HG02970 (cell line): ENCODE data around the gene CDX2.

Experiments
- ATAC-seq: cut with Tn5 transposase; IDR thresholded peaks from one replicate; pipeline ENCODE4 v1.9.1; 2021; ENCODE audit warnings: mild to moderate bottlenecking, moderate library complexity, moderate number of reproducible peaks; ENCODE audit not compliant: unreplicated experiment, low FRiP score

Gene CDX2

DNA sequence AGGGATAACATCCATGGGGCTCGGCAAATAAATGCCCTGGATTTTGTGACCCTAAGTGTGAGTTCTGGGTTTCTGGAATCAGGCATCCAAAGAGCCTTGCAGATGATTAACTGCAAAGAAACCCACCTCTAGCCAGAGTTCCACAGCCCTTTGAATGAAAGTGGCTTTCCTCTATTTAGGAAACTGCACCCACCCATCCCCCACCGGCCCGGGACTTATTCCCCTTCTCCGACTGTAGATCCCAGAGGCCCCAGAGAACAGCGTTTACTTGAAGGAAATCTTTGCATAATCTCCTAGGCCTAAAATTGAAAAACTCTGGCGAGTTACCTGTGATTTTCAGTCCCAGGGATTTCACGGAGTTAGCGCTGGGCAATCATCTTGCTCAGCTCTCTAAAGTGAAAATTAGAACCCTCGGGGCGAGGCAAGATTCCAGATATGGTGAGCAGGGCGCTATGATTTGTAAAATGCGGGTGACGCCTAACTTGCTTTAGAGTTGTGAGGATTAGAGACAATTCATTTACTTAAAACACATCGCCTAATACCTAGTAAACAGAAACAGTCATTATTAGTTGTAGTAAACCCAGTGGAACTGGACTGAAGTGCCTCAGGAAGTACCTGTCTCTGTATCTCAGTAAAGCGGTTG, 10.0 kb upstream of the CDX2 start:
- no peak for ATAC-seq

GRCh38 chr13:27978301-27978968, 9.3 kb upstream of the CDX2 start:
- no peak for ATAC-seq

- ATAC-seq: no peak
These were observed 8.6 kb upstream of the CDX2 start for GRCh38 chr13:27977476-27978300.

DNA sequence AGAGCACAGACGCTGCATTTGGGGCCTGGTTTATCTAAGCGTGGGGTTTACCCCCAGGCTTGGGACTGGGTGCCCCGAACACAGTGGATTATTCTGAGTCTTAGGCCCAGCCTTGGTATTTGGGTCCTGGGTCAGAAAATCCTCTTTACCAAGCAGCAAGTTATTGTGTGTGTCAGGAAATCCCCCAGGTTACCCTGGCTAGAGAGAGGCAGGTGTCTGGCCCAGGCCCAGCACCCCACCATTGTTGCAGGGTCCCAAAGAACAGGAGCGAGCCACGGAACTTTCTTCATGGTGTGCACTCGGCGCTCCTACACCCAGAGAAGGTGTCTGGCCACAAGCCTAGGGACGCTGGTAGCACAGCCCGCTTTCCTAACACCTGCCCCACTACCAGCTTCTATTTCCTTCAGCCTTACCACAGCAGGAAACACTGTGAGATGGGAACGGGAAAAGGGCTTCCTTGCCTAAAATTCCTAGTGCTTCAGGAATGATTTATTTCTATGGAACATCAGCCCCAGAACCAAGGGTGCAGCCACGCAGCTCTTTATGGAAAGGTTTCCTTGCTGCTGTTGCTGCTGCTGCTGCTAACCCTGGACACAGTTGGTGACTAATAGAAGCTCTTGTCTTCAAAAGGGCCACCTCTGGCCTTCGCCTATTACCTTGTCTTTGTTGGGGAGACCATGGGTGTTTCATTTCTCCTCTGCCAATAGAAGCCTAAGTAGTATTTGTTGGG, 7.4 kb upstream of the CDX2 start:
- no peak for ATAC-seq

DNA sequence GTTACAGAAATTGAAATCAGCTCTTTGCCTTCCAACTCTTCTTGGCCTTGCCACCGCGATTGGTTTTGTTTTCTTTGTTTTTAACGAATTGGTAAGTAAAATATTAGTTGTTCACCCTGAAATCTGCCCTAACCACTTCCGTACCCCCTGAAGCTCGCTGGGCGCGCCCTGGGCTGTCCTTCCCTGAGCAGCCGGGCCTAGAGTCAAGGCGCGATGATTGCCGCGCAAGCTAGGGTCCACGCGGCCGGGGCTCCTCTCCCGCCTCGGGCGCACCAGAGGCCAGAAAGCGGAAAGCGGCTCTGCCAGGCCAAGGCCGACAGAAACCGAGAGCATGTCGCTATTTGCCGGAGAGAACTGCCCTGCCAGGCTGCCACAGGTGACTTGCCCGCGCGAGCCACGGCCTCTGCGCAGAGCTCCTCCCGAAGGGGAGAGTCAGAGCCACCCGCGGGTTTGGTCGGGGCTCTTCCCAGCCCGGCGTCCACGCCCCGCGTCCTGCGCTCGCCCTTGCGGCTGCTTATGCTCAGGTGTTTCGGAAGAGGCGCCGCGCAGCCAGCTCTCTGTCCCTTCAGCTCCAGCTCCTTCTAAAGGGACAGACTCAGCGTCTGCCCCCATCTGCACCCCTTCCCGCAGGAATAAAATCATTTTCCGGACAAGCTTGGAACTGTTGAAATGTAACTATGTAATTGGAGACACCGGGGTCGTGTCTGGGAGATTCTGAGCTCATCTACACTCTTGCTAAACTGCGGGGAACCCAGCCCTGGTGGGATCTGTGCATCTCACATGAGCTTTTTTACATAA, 6.6 kb upstream of the CDX2 start:
- no peak for ATAC-seq

GRCh38 chr13:27973961-27974662, 5.0 kb upstream of the CDX2 start:
- no peak for ATAC-seq

DNA sequence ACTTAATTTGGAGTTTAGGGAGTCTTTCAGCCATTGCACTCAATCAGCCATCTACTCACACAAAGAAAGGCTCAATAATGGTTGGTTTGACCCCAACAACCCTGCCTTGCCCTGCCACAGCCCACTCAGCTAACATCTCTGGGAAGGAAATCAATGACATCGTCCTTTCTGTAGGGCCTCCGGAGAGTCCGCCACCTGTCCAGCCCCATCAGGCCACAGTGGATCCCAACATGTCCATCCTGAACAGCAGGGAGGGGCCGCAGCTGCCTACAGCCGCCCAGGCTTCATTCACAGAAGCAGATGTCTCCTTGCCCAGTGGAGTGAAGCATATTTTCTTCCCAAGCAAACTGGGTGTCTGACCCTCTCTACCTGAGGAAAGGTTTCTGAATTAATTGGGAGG, 4.2 kb upstream of the CDX2 start:
- ATAC-seq: no peak

GRCh38 chr13:27972478-27972820, 3.3 kb upstream of the CDX2 start:
- ATAC-seq: no peak

DNA sequence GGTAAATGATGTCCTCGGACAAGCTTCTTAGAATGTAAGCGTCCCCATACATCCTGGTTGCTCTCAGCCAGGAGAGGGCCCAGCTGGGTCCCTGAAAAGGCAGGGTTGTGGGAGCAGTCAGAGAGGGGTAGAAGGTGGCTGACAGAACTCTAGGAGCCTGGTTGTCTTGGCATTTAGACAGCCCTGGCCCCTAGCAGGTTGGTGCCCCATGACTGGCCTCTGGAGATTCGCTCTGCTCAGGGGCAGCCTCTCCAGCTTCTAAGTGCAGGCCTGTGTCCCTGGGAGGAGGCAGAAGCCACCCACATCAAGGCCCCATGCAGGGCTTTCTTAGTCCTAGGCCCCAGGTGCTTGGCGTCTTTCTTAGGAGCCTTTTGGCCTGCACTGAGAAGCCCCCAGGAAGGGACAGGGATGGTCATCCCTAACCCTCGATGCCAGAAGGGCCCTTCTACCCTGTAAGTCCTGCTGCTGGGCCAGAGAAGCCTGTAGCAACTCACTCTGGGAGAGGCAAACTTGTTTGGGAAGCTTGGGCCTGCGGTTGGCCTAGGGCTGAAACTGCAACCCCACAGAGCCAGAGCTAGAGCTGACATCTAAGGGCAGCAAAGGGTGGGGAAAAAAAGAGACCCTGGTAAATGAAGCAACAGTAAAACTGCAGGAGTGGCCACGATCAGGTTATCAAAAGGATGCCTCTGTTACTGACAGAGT, 2.8 kb upstream of the CDX2 start:
- no peak for ATAC-seq

GRCh38 chr13:27971236-27971645, 2.1 kb upstream of the CDX2 start:
- no peak for ATAC-seq

- no peak for ATAC-seq
These were observed 1.5 kb upstream of the CDX2 start for GRCh38 chr13:27970382-27971235.

GRCh38 chr13:27969866-27970229, 733 bp upstream of the CDX2 start:
- no peak for ATAC-seq

DNA sequence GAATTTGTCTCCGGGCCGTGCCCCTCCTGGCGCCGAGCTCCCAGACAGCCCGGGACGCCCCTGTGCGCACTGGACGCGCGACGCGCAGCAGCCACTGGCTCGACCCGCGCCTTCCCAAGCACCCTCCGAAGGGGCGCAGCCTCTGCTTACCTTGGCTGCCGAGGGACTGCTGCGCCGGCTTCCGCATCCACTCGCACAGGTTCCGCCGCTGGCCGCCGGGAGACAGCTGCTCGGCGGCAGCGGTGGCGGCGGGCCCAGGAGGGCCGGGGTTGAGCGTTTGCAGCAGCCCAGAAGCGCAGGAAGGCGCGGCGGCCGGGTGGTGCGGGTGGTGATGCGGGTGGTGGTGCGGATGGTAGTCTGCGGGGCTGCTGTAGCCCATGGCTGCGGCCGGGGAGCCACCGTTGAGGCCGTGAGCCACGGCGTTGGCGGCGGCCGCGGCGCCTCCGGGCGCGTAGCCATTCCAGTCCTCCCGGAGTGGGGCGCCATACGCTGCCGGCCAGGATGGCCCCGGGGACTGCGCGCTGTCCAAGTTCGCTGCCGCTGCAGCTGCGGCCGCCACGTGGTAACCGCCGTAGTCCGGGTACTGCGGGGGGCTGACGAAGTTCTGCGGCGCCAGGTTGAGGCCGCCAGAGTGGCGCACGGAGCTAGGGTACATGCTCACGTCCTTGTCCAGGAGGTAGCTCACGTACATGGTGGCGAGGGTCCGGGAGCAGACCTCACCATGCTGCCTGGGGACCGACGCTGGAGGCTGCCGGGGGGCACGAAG, 616 bp downstream of the CDX2 start:
- ATAC-seq: no peak

- no peak for ATAC-seq
These were observed 1.3 kb downstream of the CDX2 start for GRCh38 chr13:27967736-27968315.

- ATAC-seq: no peak
These were observed 1.8 kb downstream of the CDX2 start for GRCh38 chr13:27967203-27967735.

GRCh38 chr13:27966641-27967202, 2.4 kb downstream of the CDX2 start:
- no peak for ATAC-seq
